A673 (cell line): ENCODE data around the gene AOX1.

Experiments
- EZH2 ChIP-seq: fragments of 200-600 bp; sonication (generic); IDR thresholded peaks from 2 replicates; pipeline ENCODE4 v1.6.1; 2017; ENCODE audit warnings: borderline replicate concordance, low read depth, mild to moderate bottlenecking, mixed read lengths, antibody characterized with exemption, low read length; ENCODE audit not compliant: poor library complexity, severe bottlenecking
- TF ChIP-seq, protein P1 (sequence below): fragments of 300-800, 200-600 bp; sonication (generic); conservative IDR thresholded peaks from 2 replicates; pipeline ENCODE4 v1.5.1; 2017; ENCODE audit warnings: low read depth, mild to moderate bottlenecking, antibody characterized with exemption, low read length, moderate library complexity, mixed read lengths

DNA sequence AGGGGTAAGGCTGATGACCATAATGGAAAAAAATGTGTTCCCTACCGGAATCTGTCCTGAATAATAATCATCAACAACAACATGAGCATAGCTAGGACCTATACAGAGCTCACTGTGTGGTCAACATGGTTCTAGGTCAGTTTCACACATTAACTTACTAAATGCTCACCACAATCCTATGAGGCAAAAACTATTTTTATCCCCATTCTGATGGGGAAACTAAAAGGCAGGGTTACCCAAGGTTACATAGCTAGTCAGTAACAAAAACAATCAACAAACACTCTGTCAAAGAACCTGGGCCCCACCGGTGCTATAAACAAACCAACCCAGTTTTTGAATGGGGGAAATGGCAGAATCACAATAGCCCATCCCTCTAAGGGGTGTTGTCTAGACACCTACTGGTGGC is 40.1 kb downstream of the AOX1 start:
- TF ChIP-seq, protein P1, sequence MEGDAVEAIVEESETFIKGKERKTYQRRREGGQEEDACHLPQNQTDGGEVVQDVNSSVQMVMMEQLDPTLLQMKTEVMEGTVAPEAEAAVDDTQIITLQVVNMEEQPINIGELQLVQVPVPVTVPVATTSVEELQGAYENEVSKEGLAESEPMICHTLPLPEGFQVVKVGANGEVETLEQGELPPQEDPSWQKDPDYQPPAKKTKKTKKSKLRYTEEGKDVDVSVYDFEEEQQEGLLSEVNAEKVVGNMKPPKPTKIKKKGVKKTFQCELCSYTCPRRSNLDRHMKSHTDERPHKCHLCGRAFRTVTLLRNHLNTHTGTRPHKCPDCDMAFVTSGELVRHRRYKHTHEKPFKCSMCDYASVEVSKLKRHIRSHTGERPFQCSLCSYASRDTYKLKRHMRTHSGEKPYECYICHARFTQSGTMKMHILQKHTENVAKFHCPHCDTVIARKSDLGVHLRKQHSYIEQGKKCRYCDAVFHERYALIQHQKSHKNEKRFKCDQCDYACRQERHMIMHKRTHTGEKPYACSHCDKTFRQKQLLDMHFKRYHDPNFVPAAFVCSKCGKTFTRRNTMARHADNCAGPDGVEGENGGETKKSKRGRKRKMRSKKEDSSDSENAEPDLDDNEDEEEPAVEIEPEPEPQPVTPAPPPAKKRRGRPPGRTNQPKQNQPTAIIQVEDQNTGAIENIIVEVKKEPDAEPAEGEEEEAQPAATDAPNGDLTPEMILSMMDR = no peak
- TF ChIP-seq EZH2 = no peak
